GM21515 (cell line): ENCODE measurements around the gene NPLOC4.

ENCODE experiments used
- ATAC-seq: cut with Tn5 transposase; IDR thresholded peaks from one replicate; pipeline ENCODE4 v1.9.1; 2021; ENCODE audit not compliant: unreplicated experiment

The NPLOC4 gene

GRCh38 chr17:81664051-81664470 is 27.1 kb upstream of the NPLOC4 start:
- no peak for ATAC-seq

DNA sequence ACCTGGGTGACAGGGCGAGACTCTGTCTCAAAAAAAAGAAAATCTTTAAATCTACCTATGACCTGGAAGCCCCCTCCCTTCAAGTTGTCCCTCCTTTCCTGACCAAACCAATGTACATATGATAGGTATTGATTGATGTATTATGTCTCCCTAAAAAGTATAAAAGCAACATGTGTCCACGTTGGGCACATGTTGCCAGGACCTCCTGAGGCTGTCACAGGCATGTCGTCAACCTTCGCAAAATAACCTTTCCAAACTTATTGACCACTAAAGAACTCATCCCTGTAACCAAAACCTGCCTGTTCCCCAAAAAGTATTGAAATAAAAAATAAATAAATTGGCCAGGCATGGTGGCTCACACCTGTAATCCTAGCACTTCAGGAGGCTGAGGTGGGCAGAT is 25.1 kb upstream of the NPLOC4 start:
- ATAC-seq: no peak

DNA sequence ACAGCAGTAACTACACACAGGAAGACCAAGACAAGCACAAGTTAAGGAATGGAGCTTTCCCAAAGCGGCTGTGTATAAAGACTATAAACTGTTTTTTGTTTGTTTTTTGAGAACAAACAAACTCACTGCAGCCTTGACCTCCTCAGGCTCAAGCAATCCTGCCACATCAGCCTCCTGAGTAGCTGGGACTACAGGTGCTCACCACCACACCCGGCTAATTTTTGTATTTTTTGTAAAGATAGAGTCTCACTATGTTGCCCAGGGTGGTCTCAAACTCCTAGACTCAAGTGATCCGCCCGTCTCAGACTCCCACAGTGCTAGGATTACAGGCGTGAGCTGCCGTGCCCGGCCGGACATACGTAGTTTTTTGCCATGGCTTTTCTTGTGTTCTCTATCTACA is 23.5 kb upstream of the NPLOC4 start:
- ATAC-seq: no peak

- ATAC-seq: no peak
Observed at GRCh38 chr17:81659038-81659437, 22.1 kb upstream of the NPLOC4 start.

- ATAC-seq: no peak
Observed at GRCh38 chr17:81656835-81657234, 19.9 kb upstream of the NPLOC4 start.

GRCh38 chr17:81656118-81656743 is 19.3 kb upstream of the NPLOC4 start, which contains the start of gene PDE6G:
Gene PDE6G (minus strand): TSS chr17:81656542. CDS start chr17:81653305, 3,237 bp downstream.
- ATAC-seq: no peak

DNA sequence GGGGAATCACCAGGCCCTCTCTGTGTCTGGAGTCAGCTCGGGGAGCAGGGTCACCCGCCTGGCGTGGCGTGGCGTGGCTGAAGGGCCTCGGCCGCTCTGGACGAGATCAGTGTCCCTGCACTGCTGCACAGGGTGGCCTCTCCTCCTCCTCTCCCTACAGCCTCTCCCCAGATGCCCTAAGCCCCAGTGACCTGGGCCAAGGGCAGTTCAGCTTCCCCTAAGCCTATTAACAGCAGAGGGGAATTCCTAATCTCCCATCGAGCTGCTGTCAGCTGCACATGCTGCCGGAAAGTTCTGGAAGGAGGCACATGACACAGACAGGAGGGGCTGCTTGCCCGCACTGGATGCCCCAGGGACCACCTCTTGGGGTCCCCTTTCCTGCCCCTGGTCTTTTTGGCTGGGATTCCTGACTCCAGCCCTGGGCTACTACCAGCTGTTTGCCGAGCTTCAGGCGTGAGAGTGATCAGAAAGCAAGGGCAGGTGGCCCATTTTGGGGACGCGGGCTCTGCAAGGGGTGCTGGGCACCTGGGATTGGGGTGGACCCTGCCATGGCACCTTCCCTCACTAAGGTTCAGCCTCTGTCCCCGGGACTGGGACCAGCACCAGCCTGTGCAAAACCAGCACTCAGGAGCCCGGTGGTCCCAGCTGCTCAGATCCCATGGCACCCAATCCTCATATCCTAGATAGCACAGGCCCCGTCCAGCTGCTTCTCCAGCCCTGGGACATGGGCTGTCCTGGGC is 18.6 kb upstream of the NPLOC4 start:
- ATAC-seq: no peak

- no peak for ATAC-seq
Observed at GRCh38 chr17:81652906-81653771, 16.2 kb upstream of the NPLOC4 start.

- no peak for ATAC-seq
Observed at GRCh38 chr17:81651692-81652091, 14.8 kb upstream of the NPLOC4 start.

GRCh38 chr17:81650951-81651350 is 14.0 kb upstream of the NPLOC4 start:
- ATAC-seq: no peak

DNA sequence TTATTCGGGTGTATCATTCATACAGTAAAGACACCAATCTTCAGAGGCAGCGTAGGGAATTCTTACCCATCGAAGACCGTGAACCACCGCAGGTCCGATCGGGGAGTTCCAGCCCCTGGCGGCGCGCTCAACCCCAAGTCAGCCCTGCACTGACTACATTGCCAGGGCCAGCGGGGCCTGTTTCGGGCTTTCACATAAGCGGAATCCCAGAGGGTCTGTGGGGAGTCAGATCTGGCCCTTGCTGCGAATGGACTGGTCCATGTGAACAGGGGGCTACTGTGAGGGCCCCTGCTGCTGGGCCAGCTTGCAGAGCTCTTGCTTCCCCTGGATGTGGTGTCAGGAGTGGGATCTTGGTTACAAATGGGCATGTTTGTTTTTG is 11.8 kb upstream of the NPLOC4 start:
- no peak for ATAC-seq

DNA sequence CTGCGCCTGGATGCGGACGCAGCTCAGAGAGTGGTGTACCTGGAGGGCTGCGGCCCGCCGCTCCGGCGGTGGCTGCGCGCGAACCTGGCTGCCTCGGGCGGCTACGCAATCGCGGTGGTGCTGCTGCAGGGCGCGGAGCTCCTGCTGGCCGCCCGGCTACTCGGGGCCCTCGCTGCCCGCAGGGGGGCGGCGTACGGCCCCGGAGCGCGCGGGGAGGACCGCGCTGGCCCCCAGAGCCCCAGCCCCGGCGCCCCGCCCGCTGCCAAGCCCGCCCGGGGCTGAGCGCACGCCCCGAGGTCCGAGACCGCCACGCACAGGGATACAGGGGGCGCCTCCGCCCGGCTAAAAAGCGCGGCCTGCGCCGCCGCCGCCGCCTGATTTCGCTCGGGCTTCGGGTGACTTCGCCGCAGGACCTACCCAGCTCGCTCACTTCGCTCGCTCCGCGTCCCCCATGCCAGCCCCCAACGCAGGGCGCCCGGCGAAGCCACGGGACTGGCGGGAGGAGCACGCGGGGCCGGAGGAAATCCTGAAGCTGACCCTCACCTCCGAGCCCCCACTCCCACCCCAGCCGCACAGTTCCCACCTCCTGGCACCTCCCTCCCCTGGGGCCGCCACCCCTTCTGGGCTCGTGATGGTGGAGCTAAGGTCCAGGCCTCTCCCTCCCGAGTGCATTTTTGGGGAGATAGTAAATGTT is 11.2 kb upstream of the NPLOC4 start:
- no peak for ATAC-seq

DNA sequence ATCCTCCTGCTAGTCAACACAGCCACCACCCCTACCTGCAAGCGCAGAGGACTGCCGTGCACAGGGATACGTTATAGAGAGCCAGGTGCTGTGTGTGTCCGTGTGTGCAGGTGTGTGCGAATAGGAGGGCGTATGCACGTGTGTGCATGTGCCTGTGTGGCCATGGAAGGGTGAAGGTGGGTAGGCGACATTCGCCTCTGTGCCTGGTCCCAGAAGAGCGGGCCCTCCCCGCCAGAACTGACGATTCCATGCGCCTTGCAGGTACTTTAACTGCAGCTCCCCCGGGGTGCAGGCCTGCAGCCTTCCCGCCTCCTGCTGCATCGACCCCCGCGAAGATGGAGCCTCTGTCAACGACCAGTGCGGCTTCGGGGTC is 10.7 kb upstream of the NPLOC4 start:
- no peak for ATAC-seq

- no peak for ATAC-seq
Observed at GRCh38 chr17:81646869-81647600, 10.1 kb upstream of the NPLOC4 start.

DNA sequence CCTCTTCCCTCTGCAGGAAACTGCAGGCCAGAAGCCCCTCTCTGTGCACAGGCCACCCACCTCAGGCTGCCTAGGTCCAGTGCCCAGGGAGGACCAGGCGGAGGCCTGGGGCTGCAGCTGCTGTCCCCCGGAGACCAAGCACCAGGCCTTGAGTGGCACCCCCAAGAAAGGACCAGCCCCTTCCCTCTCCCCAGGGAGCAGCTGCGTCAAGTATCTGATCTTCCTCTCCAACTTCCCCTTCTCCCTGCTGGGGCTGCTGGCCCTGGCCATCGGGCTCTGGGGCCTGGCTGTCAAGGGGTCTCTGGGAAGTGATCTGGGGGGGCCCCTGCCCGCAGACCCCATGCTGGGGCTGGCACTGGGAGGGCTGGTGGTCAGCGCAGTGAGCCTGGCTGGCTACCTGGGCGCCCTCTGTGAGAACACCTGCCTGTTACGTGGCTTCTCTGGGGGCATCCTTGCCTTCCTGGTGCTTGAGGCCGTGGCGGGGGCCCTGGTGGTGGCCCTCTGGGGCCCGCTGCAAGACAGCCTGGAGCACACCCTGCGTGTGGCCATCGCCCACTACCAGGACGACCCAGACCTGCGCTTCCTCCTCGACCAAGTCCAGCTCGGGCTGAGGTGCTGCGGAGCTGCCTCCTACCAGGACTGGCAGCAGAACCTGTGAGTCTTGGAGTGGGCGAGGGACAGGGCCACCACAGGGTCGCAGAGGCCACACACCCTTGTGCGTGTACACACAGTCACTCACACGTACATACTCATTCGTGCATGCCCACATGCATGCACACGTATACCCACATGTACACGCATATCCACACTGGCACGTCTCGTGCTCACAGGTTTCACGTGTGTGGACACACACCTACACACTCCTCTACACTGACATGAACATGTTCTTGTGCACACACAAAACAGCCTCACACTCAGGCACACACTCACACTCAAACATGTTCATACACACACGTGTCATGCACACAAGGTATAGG is 8.4 kb upstream of the NPLOC4 start:
- no peak for ATAC-seq

DNA sequence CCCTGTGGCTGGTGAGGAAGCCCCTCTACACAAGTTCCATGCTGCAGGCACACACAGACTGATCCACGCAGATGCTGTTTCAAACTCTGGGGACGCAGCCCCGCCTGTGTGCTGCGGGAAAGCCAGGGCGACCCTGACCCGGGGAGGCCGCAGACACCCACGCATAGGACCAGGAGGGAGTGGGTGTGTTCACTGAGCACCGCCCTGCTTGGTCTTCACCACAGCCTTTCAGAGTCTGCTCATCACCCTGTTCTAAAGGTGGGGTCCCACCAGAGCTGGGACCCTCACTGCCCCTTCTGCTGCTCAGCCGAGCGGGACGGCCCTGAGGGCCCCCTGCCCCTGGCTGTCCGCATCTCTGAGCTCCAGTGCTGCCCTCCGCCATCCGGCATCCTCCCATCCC is 7.6 kb upstream of the NPLOC4 start:
- no peak for ATAC-seq

DNA sequence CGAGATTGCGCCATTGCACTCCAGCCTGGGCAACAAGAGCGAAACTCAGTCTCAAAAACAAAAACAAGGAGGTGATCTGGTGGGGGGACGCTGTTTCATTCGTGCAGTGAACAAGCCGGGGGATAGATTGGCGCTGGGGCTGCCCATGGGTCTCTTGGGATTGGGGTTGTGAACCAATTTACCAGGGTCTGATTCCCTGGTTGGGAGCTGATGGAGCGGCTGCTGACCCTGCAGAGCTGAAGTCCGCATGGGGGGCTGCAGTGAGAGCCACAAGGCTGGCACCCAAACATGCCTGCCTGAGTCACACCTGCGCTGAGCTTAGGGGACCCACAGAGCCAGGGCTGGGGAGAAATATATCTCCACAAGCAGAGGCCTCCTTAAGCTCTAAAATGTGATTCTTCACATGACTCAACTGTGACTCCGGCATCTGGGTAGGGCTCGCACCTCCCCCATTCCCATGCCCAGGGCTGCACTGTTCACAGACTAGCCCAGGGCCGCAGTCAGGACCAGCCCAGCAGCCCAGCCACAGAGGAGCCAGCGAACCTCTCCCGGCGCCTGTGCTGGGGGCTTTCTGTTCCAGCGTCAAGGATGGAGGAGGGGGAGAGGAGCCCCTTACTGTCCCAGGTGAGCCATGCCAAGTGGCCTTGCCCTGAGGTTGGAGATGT is 5.0 kb upstream of the NPLOC4 start:
- no peak for ATAC-seq

- no peak for ATAC-seq
Observed at GRCh38 chr17:81640011-81640410, 3.1 kb upstream of the NPLOC4 start.

GRCh38 chr17:81638683-81639082 is 1.8 kb upstream of the NPLOC4 start:
- ATAC-seq: no peak
